GM12865 (cell line): ENCODE results near the gene DNAH10.

Experiments used
- DNase-seq: peaks from one replicate; pipeline ENCODE4 v3.0.0; 2010; ENCODE audit warnings: low read depth
- H3K4me3 ChIP-seq: 2 replicates; pipeline ENCODE4 v1.5.1; 2011; ENCODE audit warnings: mild to moderate bottlenecking, low read depth, low read length, control low read depth
- CTCF ChIP-seq: IDR thresholded peaks from 2 replicates; pipeline ENCODE4 v1.5.1; 2011; ENCODE audit warnings: low read length, control low read depth, low read depth, inconsistent platforms; ENCODE audit not compliant: insufficient read depth; ENCODE audit errors: missing control alignments

Gene DNAH10

GRCh38 chr12:123923927-123924326, 161.8 kb downstream of the DNAH10 start:
- H3K4me3 ChIP-seq: no peak overlapping the region
- TF ChIP-seq CTCF: no peak
- no peak for DNase-seq

DNA sequence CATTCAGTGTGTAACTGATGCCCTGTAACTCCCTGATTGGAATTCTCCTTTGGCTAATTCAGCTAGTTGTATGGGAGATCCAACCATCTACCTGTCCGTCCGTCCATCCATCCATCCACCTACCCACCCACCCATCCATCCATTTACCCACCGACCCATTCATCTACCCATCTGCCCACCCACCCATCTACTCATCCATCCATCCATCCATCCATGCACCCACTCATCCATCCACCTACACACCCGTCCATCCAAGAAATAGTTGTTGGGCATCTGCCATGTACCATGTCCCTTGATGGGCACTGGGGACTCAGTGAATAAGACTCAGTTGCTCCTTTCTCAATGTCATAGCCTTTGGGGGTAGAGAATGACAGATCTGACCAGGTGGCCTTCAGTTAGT, 162.4 kb downstream of the DNAH10 start:
- H3K4me3 ChIP-seq: no peak overlapping the region
- no peak for TF ChIP-seq CTCF
- DNase-seq: no peak

- DNase-seq: no peak
- TF ChIP-seq CTCF: no peak
- H3K4me3 ChIP-seq: no peak overlapping the region
Measured at GRCh38 chr12:123928274-123928865, 166.3 kb downstream of the DNAH10 start.

GRCh38 chr12:123928897-123929296, 166.8 kb downstream of the DNAH10 start:
- no peak overlapping the region for H3K4me3 ChIP-seq
- no peak for DNase-seq
- TF ChIP-seq CTCF: no peak

DNA sequence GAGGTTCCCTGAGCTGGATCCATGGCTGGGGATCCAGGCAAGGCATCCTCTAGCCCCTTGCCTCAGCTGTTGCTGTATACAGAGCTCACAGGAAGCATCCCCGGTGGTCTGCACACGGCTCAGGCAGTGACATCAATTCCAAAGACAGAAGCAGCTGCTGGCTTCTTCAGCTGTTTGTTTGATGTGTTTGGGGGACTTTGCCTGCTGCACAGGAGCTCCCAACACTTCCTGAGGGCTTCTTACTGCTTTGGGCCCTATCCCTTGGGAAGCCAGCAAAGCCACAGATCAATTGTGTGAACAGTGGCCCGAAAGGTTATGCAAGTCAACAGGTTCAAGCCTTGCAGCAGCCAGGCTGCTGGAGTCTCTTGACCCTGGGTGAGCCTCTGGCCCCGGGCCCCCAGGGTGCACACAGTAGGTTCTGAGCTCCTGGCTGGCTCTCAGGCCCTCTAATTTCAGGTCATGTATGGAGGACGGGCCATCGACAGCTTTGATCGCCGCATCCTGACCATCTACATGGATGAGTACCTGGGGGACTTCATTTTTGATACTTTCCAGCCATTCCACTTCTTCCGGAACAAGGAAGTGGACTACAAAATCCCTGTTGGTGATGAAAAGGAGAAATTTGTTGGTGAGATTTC, 168.0 kb downstream of the DNAH10 start:
- no peak for DNase-seq
- no peak for TF ChIP-seq CTCF

GRCh38 chr12:123931686-123932321, 169.7 kb downstream of the DNAH10 start:
- TF ChIP-seq CTCF: no peak
- H3K4me3 ChIP-seq: no peak overlapping the region
- DNase-seq: no peak

More for the DNA sequence above, 168.0 kb downstream of the DNAH10 start:
- no peak overlapping the region for H3K4me3 ChIP-seq
